ENCODE data around the gene CCNB2. TPM values are rescaled to one million over a fixed set of nuclear protein-coding genes. Genes with fewer than 3 reads are reported as not detected.

The CCNB2 gene
- total and polyA plus RNA-seq, 9 of the 15 experiments (the other 6 are each of a cell fraction or from before 2014, with no cell fraction given): 84.8 to 266 (median 124) TPM

- TF ChIP-seq CBX5 (IDR thresholded peaks at IDR 0.05; ENCODE audit: borderline replicate concordance, low read depth): 0 out of 2 replicates have a peak, but pooled peaks have one; percentile 49
- TF ChIP-seq HCFC1 (IDR thresholded peaks at IDR 0.05; ENCODE audit: low read depth, low read length): peak; percentile 66
- TF ChIP-seq, protein P1, sequence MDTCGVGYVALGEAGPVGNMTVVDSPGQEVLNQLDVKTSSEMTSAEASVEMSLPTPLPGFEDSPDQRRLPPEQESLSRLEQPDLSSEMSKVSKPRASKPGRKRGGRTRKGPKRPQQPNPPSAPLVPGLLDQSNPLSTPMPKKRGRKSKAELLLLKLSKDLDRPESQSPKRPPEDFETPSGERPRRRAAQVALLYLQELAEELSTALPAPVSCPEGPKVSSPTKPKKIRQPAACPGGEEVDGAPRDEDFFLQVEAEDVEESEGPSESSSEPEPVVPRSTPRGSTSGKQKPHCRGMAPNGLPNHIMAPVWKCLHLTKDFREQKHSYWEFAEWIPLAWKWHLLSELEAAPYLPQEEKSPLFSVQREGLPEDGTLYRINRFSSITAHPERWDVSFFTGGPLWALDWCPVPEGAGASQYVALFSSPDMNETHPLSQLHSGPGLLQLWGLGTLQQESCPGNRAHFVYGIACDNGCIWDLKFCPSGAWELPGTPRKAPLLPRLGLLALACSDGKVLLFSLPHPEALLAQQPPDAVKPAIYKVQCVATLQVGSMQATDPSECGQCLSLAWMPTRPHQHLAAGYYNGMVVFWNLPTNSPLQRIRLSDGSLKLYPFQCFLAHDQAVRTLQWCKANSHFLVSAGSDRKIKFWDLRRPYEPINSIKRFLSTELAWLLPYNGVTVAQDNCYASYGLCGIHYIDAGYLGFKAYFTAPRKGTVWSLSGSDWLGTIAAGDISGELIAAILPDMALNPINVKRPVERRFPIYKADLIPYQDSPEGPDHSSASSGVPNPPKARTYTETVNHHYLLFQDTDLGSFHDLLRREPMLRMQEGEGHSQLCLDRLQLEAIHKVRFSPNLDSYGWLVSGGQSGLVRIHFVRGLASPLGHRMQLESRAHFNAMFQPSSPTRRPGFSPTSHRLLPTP (IDR thresholded peaks at IDR 0.05; ENCODE audit: borderline replicate concordance, extremely low read depth, insufficient read length): peak; percentile 81
- 0 out of 2 replicates have a peak, but pooled peaks have one; percentile 45 for TF ChIP-seq SREBF1 (IDR thresholded peaks at IDR 0.05; ENCODE audit: borderline replicate concordance, low read depth, low read length)
- TF ChIP-seq CC2D1A (IDR thresholded peaks at IDR 0.05): peak; percentile 63; the same call in 1 of the 2 replicates
- TF ChIP-seq, protein P2, sequence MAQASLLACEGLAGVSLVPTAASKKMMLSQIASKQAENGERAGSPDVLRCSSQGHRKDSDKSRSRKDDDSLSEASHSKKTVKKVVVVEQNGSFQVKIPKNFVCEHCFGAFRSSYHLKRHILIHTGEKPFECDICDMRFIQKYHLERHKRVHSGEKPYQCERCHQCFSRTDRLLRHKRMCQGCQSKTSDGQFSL (CRISPR knock-in tag; IDR thresholded peaks at IDR 0.05): no peak
- TF ChIP-seq, protein P2 (tag; IDR thresholded peaks at IDR 0.05): no peak
- no peak for TF ChIP-seq NR4A1 (CRISPR knock-in tag; IDR thresholded peaks at IDR 0.05)
- 0 out of 2 replicates have a peak, but pooled peaks have one; percentile 10 for TF ChIP-seq NR4A1 (tag; IDR thresholded peaks at IDR 0.05)
- TF ChIP-seq CTBP1 (IDR thresholded peaks at IDR 0.05; ENCODE audit: borderline replicate concordance): peak; percentile 70; the same call in 1 of the 2 replicates
- TF ChIP-seq ZNF384 (IDR thresholded peaks at IDR 0.05; ENCODE audit: low read depth, low read length): peak; percentile 46; the same call in 1 of the 2 replicates
- TF ChIP-seq, protein P3, sequence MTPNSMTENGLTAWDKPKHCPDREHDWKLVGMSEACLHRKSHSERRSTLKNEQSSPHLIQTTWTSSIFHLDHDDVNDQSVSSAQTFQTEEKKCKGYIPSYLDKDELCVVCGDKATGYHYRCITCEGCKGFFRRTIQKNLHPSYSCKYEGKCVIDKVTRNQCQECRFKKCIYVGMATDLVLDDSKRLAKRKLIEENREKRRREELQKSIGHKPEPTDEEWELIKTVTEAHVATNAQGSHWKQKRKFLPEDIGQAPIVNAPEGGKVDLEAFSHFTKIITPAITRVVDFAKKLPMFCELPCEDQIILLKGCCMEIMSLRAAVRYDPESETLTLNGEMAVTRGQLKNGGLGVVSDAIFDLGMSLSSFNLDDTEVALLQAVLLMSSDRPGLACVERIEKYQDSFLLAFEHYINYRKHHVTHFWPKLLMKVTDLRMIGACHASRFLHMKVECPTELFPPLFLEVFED (CRISPR knock-in tag; conservative IDR thresholded peaks at IDR 0.05): no peak
- TF ChIP-seq SRSF3 (IDR thresholded peaks at IDR 0.05; ENCODE audit: insufficient read depth, low read length): no peak
- TF ChIP-seq ZFX (CRISPR knock-in tag; IDR thresholded peaks at IDR 0.05): peak; percentile 48; the same call in 1 of the 2 replicates
- TF ChIP-seq ATF7 (IDR thresholded peaks at IDR 0.05): peak; percentile 69
- TF ChIP-seq, protein P4, sequence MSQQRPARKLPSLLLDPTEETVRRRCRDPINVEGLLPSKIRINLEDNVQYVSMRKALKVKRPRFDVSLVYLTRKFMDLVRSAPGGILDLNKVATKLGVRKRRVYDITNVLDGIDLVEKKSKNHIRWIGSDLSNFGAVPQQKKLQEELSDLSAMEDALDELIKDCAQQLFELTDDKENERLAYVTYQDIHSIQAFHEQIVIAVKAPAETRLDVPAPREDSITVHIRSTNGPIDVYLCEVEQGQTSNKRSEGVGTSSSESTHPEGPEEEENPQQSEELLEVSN (IDR thresholded peaks at IDR 0.05; ENCODE audit: borderline replicate concordance in 1 of 2, extremely low read depth in 1 of 2, insufficient read depth in 1 of 2, insufficient read length in 1 of 2, low read depth in 1 of 2, low read length in 1 of 2, poor library complexity in 1 of 2, severe bottlenecking in 1 of 2): peak in 1 of 2 experiments; percentile 45
- TF ChIP-seq CBX1 (IDR thresholded peaks at IDR 0.05; ENCODE audit: low read depth): 0 out of 2 replicates have a peak, but pooled peaks have one; percentile 62
- 0 out of 2 replicates have a peak, but pooled peaks have one; percentile 45 for TF ChIP-seq FOXP1 (CRISPR knock-in tag; IDR thresholded peaks at IDR 0.05)
- no peak for TF ChIP-seq SP2 (IDR thresholded peaks at IDR 0.05; ENCODE audit: extremely low read depth, low read depth, low read length, poor library complexity, severe bottlenecking)
Measured at GRCh38 chr15:59138243-59138642, 33.3 kb downstream of the CCNB2 start (continued).
